Activated T-helper 2 cell treated with anti-CD3 and anti-CD28 coated beads, Interferon-gamma antibody, Interleukin-2, Interleukin-4, amounts not matched to agents 10 μg/mL and 5 μg/mL and 100 μg/mL, durations not matched to agents 14 hours and 24 hours and 36 hours (primary cell): ENCODE measurements around the gene TRIM64C. TPM values are rescaled to one million over a fixed set of nuclear protein-coding genes. Genes with fewer than 3 reads are reported as not detected.
"Not testable (repeated sequence)": the region's sequence is repeated elsewhere in the genome, so short reads cannot be mapped to it uniquely, and the experiment has no call there.

Experiments
- DNase-seq: peaks from one replicate; pipeline ENCODE4 v3.0.0; 2021; ENCODE audit warnings: low spot score
- H3K27ac Mint-ChIP-seq: one replicate; pipeline ENCODE4 v1.8.0; 2021; ENCODE audit warnings: mixed read lengths
- H3K27me3 Mint-ChIP-seq: one replicate; pipeline ENCODE4 v1.8.0; 2021; ENCODE audit warnings: low read depth, mixed read lengths
- H3K36me3 Mint-ChIP-seq: one replicate; pipeline ENCODE4 v1.8.0; 2021; ENCODE audit warnings: low read depth, mixed read lengths
- H3K4me1 Mint-ChIP-seq: one replicate; pipeline ENCODE4 v1.8.0; 2021; ENCODE audit warnings: low read depth, mixed read lengths
- H3K4me3 Mint-ChIP-seq: one replicate; pipeline ENCODE4 v1.8.0; 2021; ENCODE audit warnings: low read depth, mild to moderate bottlenecking, moderate library complexity, mixed read lengths
- H3K9me3 Mint-ChIP-seq: one replicate; pipeline ENCODE4 v1.8.0; 2021; ENCODE audit warnings: mixed read lengths
- intact Hi-C: fragments of 100-400 bp; cut with micrococcal nuclease; formaldehyde crosslinking; loops from one replicate; pipeline ENCODE4 v1.15.1; 2023
- total RNA-seq: library from RNA; stranded (reverse); gene quantifications from 2 replicates; pipeline ENCODE4 v1.2.3, GENCODE V29; 2022

TRIM64C gene, protein sequence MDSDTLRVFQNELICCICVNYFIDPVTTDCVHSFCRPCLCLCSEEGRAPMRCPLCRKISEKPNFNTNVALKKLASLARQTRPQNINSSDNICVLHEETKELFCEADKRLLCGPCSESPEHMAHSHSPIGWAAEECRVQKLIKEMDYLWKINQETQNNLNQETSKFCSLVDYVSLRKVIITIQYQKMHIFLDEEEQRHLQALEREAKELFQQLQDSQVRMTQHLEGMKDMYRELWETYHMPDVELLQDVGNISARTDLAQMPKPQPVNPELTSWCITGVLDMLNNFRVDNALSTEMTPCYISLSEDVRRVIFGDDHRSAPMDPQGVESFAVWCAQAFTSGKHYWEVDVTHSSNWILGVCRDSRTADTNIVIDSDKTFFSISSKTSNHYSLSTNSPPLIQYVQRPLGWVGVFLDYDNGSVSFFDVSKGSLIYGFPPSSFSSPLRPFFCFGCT
- total RNA-seq = not detected in 2 replicates

DNA sequence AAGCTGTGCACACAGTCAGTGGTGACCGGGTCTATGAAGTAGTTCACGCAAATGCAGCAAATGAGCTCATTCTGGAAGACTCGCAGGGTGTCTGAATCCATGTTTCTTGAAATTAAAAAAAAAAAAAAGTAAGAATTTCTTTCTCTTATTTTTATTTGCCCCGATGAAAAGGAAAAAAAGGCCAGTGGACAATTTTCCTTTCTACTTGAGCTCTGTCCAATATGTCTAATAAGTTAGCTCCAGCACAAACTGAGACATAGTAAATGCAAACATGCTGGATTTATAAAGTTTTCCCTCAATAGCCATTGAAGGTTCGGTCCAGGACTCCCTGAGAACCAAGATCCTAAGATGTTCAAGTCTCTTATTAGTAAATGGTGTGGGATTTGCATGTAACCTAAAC is at the start of gene TRIM64C:
TRIM64C (minus strand) TSS at position 101 of the 400 bp plus-strand sequence; CDS start at position 101, 0 bp downstream.
- H3K4me1 Mint-ChIP-seq, H3K9me3 Mint-ChIP-seq, H3K27me3 Mint-ChIP-seq, H3K4me3 Mint-ChIP-seq, H3K27ac Mint-ChIP-seq, intact Hi-C loops, H3K36me3 Mint-ChIP-seq, DNase-seq: not testable (repeated sequence)

DNA sequence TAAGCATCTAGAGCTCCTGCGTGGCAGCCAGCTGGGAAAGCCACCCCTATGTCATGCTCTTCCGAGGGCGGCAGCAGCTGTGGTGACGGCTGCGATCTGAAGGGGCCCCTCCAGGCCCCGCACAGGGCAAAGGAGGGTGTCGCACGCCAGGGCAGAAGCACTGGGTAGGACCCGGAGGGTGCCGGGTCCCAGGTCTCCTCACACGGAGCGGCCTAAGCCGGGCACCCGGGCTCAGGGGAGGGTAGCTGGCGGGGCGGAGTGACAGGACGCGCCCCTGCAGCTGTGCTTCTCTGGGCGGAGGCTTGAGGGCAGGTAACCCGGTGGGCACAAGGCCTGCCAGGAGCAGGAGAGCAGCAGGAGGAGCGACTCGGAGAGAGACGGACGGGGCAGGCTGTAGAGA is 43.4 kb upstream of the TRIM64C start:
- H3K4me1 Mint-ChIP-seq, H3K4me3 Mint-ChIP-seq, H3K27ac Mint-ChIP-seq, intact Hi-C loops, H3K36me3 Mint-ChIP-seq, DNase-seq, H3K27me3 Mint-ChIP-seq: not testable (repeated sequence)
- peaks cover 22% of the 10 kb centered on the region for H3K9me3 Mint-ChIP-seq

DNA sequence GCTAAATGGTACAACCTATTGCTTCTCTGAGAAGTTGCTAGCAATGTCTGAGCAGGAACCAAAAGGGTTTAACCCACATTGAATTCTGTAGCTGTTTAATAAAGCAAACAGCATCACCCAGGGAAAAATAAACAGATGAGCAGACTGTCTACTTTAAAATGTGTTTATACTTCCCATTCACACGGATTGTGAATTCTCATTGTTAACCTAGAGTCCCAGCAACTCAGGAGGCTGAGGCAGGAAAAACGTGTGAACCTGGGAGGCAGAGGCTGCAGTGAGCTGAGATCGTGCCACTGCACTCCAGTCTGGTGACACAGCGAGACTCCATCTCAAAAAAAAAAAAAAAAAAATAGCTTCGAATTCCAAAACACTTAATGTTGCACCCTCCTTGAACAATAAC is 11.0 kb upstream of the TRIM64C start:
- intact Hi-C loops, H3K9me3 Mint-ChIP-seq, H3K36me3 Mint-ChIP-seq, H3K4me3 Mint-ChIP-seq, H3K27ac Mint-ChIP-seq, H3K27me3 Mint-ChIP-seq, DNase-seq, H3K4me1 Mint-ChIP-seq: not testable (repeated sequence)

DNA sequence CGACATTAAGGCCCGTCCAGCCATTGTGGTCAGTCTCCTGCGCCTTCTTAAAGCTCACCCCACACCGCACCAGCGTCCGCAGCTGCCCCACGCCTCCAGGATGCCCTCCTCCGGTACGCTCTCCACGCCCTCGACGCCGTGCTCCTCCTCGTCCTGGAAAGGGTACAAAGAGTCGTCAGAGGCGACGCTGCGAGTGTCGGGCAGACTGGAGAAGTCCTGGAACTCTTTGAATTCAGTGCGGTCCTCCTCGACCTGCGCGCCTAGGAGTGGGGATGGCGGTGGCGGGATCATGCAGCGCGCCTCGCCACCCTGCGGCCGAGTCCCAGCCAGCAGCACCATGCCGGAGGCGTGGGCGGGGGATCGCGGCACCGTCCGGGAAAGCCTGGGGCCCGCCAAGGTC is 9.1 kb downstream of the TRIM64C start:
- H3K36me3 Mint-ChIP-seq, H3K4me3 Mint-ChIP-seq, H3K27ac Mint-ChIP-seq, H3K4me1 Mint-ChIP-seq, DNase-seq, intact Hi-C loops, H3K9me3 Mint-ChIP-seq, H3K27me3 Mint-ChIP-seq: not testable (repeated sequence)

DNA sequence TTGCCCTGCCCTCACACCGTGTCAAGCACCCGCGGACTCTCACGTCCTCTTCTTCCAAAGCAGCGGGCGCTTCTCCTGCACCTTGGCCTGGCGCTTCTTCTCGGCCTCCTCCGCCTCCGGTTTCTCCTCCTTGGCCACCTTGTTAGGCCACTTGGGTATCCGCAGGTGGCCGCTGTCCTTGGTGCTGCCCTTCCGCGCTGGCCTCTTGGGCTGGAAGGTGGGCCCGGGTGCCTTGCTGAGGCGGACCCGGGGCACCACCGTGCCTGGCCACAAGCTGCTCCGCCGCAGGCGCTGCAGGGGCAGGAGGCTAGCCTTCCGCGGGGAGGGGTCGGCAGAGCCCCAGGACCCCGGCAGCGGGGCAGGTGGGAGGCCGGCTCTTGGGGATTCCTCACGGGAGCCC is 10.7 kb downstream of the TRIM64C start:
- H3K4me1 Mint-ChIP-seq, H3K4me3 Mint-ChIP-seq, DNase-seq, H3K36me3 Mint-ChIP-seq, intact Hi-C loops, H3K27me3 Mint-ChIP-seq, H3K27ac Mint-ChIP-seq: not testable (repeated sequence)
- peaks cover 10% of the 10 kb centered on the region for H3K9me3 Mint-ChIP-seq

DNA sequence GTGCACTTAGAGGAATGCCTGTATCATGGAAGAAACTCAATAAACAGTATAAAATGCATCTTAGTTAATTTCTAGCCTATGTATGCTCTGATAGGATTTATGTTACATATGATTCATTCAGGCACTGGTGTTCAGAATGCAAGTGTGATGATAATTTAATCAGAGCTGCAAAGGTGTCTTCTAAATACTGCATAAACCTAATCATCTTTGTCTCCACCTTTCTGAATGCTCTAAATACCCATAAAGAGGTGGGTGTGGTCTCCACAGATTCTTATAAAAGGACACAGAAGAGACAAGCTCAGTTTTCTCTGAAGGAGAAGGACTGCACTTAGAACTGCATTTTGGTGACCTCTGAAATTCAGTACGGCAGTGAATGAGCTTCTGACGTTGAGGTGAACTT is 30.4 kb downstream of the TRIM64C start, which contains the start of gene TRIM49B:
TRIM49B (plus strand) TSS at position 301 of the 400 bp plus-strand sequence. CDS start 2,777 bp downstream, outside the sequence.
- H3K27me3 Mint-ChIP-seq, H3K27ac Mint-ChIP-seq, H3K4me3 Mint-ChIP-seq, DNase-seq, intact Hi-C loops, H3K36me3 Mint-ChIP-seq, H3K4me1 Mint-ChIP-seq, H3K9me3 Mint-ChIP-seq: not testable (repeated sequence)

Other genes with a start within 250 kb of the TRIM64C start
- not detected in 2 replicates for gene TRIM51G, start 75.2 kb downstream of the TRIM64C start, total RNA-seq
- gene TRIM49B, start 30.3 kb downstream of the TRIM64C start, total RNA-seq = not detected in 2 replicates
- gene FOLH1, start 149.5 kb upstream of the TRIM64C start, total RNA-seq = not detected in 2 replicates